HG03103 (cell line): Measurements from ENCODE around the gene GREM1.

Experiments
- ATAC-seq: cut with Tn5 transposase; IDR thresholded peaks from one replicate; pipeline ENCODE4 v1.9.1; 2021; ENCODE audit warnings: low read depth; ENCODE audit not compliant: unreplicated experiment

GREM1 gene

GRCh38 chr15:32729700-32730395 is 12.0 kb downstream of the GREM1 start:
- ATAC-seq, result no peak

- ATAC-seq, result no peak
These were observed 13.2 kb downstream of the GREM1 start for GRCh38 chr15:32730677-32731654.

- ATAC-seq, result no peak
These were observed 14.9 kb downstream of the GREM1 start for GRCh38 chr15:32732574-32733157.

DNA sequence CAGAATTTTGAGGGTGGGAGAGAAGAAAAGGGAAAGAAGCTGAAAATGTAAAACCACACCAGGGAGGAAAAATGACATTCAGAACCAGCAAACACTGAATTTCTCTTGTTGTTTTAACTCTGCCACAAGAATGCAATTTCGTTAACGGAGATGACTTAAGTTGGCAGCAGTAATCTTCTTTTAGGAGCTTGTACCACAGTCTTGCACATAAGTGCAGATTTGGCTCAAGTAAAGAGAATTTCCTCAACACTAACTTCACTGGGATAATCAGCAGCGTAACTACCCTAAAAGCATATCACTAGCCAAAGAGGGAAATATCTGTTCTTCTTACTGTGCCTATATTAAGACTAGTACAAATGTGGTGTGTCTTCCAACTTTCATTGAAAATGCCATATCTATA is 15.5 kb downstream of the GREM1 start:
- ATAC-seq, result no peak

GRCh38 chr15:32735989-32736700 is 18.3 kb downstream of the GREM1 start:
- no peak for ATAC-seq

- no peak for ATAC-seq
These were observed 18.9 kb downstream of the GREM1 start for GRCh38 chr15:32736701-32737061.

- ATAC-seq, result no peak
These were observed 19.5 kb downstream of the GREM1 start for GRCh38 chr15:32737304-32737703.

- ATAC-seq, result no peak
These were observed 20.9 kb downstream of the GREM1 start for GRCh38 chr15:32738666-32739065.

- no peak for ATAC-seq
These were observed 21.8 kb downstream of the GREM1 start for GRCh38 chr15:32739522-32740063.

- ATAC-seq, result no peak
These were observed 25.8 kb downstream of the GREM1 start for GRCh38 chr15:32743411-32744140.

- no peak for ATAC-seq
These were observed 28.5 kb downstream of the GREM1 start for GRCh38 chr15:32746116-32746857.

- no peak for ATAC-seq
These were observed 30.1 kb downstream of the GREM1 start for GRCh38 chr15:32747921-32748342.

GRCh38 chr15:32750979-32751378 is 33.2 kb downstream of the GREM1 start:
- no peak for ATAC-seq

DNA sequence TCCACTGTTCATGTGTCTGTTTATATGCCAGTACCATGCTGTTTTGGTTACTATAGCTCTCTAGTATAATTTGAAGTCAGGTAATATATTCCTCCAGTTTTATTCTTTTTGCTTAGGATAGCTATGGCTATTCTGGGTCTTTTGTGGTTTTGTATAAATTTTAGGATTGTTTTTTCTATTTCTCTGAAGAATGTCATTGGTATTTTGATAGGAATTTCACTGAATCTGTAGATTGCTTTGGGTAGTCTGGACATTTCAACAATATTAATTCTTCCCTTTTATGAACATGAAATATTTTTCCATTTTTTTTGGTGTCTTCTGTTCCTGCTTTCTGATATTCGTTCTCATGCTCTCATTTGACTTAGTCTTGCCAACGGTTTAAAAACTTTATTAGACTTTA is 39.6 kb downstream of the GREM1 start:
- no peak for ATAC-seq

- ATAC-seq, result no peak
These were observed 45.5 kb downstream of the GREM1 start for GRCh38 chr15:32763295-32763694.

GRCh38 chr15:32765236-32765635 is 47.4 kb downstream of the GREM1 start:
- ATAC-seq, result no peak

DNA sequence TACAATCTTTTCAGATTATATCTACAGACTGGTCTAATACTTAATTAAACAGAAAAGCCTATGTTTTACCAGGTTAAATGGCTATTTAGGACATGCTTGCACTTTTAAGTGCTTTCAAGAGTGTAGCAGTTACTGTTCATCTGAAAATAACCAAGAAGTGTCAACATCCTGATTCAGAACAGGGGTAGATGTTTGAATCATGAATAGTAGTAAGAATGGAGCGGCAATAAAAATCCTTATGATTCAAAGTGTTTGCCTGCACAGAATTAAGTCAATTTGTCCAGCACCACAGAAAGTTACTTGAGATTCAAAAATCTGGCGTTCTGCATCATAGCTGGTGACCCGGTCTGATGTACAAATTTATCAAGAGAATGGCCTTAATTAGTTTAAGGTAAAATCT is 48.3 kb downstream of the GREM1 start:
- ATAC-seq, result no peak

DNA sequence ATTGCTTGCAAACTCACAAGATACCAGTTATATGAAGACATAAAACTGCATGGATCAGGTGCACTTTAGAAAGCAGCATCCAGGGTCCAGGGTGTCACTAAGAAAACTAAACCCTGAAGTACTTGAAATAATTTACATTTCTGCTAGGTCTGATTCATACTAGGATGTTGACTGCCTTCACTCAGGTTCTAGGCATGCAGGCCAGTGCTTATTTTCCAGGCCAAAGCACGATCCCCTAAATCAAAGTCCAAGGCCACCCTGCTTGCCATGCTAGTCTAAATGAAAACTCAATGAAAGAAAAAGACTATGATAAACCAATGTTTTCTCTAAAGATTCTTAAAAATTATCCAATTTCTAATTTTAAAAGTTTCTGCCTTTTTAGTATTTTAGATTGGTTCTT is 49.4 kb downstream of the GREM1 start:
- ATAC-seq, result no peak

GRCh38 chr15:32774022-32774421 is 56.2 kb downstream of the GREM1 start:
- no peak for ATAC-seq
